Hepatocyte (in vitro differentiated cells): ENCODE results near the gene PAXX. TPM values are rescaled to one million over a fixed set of nuclear protein-coding genes. Genes with fewer than 3 reads are reported as not detected.

Experiments
- DNase-seq: peaks from one replicate; pipeline ENCODE4 v3.0.0-alpha.2; 2016; ENCODE audit warnings: low spot score
- H2AFZ ChIP-seq: fragments of 200-600 bp; sonication (generic); 2 replicates; pipeline ENCODE4 v1.6.0; 2016; ENCODE audit warnings: antibody characterized with exemption, mild to moderate bottlenecking
- H3K27ac ChIP-seq: fragments of 200-600 bp; sonication (generic); 2 replicates; pipeline ENCODE4 v1.5.1; 2016; ENCODE audit warnings: mild to moderate bottlenecking
- H3K27me3 ChIP-seq: fragments of 200-600 bp; sonication (generic); 2 replicates; pipeline ENCODE4 v1.6.1; 2016
- H3K36me3 ChIP-seq: fragments of 200-600 bp; sonication (generic); replicated peaks from 2 replicates; pipeline ENCODE4 v1.5.1; 2016; ENCODE audit warnings: low read depth; ENCODE audit not compliant: insufficient read depth
- H3K4me1 ChIP-seq: fragments of 200-600 bp; sonication (generic); 2 replicates; pipeline ENCODE4 v1.5.1; 2016; ENCODE audit warnings: mild to moderate bottlenecking, moderate library complexity; ENCODE audit not compliant: insufficient read depth
- H3K4me2 ChIP-seq: fragments of 200-600 bp; sonication (generic); 2 replicates; pipeline ENCODE4 v1.6.0; 2016
- H3K4me3 ChIP-seq: fragments of 200-600 bp; sonication (generic); 2 replicates; pipeline ENCODE4 v1.5.1; 2016; ENCODE audit warnings: mild to moderate bottlenecking
- H3K79me2 ChIP-seq: fragments of 200-600 bp; sonication (generic); 2 replicates; pipeline ENCODE4 v1.6.0; 2017; ENCODE audit warnings: mild to moderate bottlenecking
- H3K9me2 ChIP-seq: fragments of 200-600 bp; sonication (generic); replicated peaks from 2 replicates; pipeline ENCODE4 v1.6.0; 2017; ENCODE audit warnings: mild to moderate bottlenecking; ENCODE audit not compliant: insufficient read depth
- H3K9me3 ChIP-seq: fragments of 200-600 bp; sonication (generic); 2 replicates; pipeline ENCODE4 v1.5.1; 2016; ENCODE audit warnings: low read depth, mild to moderate bottlenecking
- H4K20me1 ChIP-seq: fragments of 200-600 bp; sonication (generic); 2 replicates; pipeline ENCODE4 v1.6.0; 2016; ENCODE audit warnings: mild to moderate bottlenecking; ENCODE audit not compliant: insufficient read depth, poor library complexity, severe bottlenecking
- CTCF ChIP-seq: fragments of 200-600 bp; sonication (generic); IDR thresholded peaks from 2 replicates; pipeline ENCODE4 v1.5.1; 2016; ENCODE audit warnings: antibody characterized with exemption, mild to moderate bottlenecking; ENCODE audit not compliant: poor library complexity
- EZH2 ChIP-seq: fragments of 200-600 bp; sonication (generic); IDR thresholded peaks from 2 replicates; pipeline ENCODE4 v1.6.1; 2016; ENCODE audit warnings: antibody characterized with exemption, mild to moderate bottlenecking, borderline replicate concordance
- EZH2phosphoT487 ChIP-seq: fragments of 200-600 bp; sonication (generic); IDR thresholded peaks from one replicate; pipeline ENCODE4 v1.6.1; 2018; ENCODE audit warnings: antibody characterized with exemption, mild to moderate bottlenecking, low read depth, moderate library complexity; ENCODE audit not compliant: unreplicated experiment, severe bottlenecking
- WGBS: methylation state at CpG from one replicate; pipeline ENCODE4 v1.1.6; 2016; ENCODE audit warnings: low lambda C conversion rate; ENCODE audit errors: missing lambda C conversion rate; 5-methylcytosine and 5-hydroxymethylcytosine counted together
- polyA plus RNA-seq: library from polyadenylated mRNA; unstranded; fragments of >200 nt; fragmentation: Nextera tagmentation; extraction: Ambion mirVana; gene quantifications from 2 replicates; pipeline ENCODE4 v1.2.1, GENCODE V29; 2016
- total RNA-seq: library from RNA; depleted of rRNA; stranded (reverse); fragments of >200 nt; gene quantifications from 2 replicates; pipeline ENCODE4 v1.2.3, GENCODE V29; 2014

Gene PAXX
- total and polyA plus RNA-seq, 2 experiments from 2014 or later, result 39.5 to 89.5 TPM

DNA sequence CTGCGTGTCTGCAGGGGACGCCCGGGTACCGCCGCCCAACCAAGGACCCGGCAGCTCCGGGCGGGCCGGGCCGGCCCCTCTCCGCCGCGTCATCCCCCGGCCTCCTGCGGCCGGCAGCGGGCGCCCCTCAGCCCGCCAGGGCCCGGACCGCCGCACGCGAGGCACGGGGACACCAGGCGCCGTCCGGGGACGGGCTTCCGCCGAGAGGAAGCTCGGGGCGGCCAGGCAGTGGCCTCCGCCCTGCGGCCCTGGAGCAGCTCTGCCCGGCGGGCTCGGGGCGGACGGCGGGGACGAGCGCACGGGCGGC lies 48.1 kb upstream of the PAXX start:
- TF ChIP-seq CTCF (peak; percentile 9), EZH2phosphoT487 (no peak)
- Histone ChIP-seq H3K4me2 (peak overlapping the region; percentile 98), H3K4me1 (peaks cover 17% of the 10 kb centered on the region), H3K9me2 (no peaks in the 10 kb centered on the region), H4K20me1 (peaks cover 4% of the 10 kb centered on the region), H3K4me3 (peak overlapping the region; percentile 80), H3K9me3 (no peaks in the 10 kb centered on the region), H3K36me3 (no peaks in the 10 kb centered on the region), H3K27ac (peak overlapping the region; percentile 95), H3K27me3 (no peaks in the 10 kb centered on the region), H2AFZ (peak overlapping the region; percentile 41), H3K79me2 (peaks cover 24% of the 10 kb centered on the region)
- peak; percentile 86 for DNase-seq
- WGBS, result 2% methylated on average over 11 of the region's 45 CpGs

DNA sequence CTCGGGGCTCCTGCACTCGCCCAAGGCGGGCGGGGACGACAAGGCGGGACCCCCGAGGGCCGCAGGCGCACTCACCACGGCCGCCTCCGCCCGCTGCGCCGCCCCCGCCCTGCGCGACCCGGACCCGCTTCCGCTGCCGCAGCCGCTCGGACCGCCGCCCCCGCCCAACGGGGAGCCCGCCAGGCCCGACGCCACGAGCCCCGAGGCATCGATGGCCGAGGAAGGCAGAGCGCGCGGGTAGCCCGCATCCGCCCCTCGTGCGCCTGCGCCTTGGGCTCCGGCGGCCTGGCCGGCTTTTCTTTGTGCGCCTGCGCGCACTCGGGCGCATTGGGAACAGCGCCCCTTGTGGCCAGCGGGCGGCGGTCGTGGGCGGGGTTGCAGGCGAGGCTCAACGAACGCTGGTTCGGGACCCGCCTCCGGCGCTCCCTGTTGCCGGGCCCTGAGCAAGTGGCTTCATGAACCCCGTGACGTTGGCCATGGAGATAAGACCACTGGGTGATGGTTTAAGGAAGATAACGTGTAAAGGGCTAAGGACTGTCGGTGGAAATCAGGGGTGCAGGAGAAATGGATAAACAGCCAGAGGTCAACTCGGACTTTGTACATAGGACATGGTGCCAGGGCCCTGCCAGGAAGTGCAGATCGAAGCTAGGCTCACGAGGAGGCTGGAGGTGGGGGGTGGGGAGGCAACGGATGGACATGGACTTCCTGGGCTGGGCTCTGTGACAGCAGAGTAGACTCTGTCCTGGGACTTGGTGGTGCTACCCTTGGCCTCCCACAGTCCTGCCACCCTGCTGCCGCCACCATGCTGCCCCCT lies 47.5 kb upstream of the PAXX start, which contains the start of the genes C8G and FBXW5:
Gene C8G (plus strand): TSS at position 725 of the 814 bp plus-strand sequence. CDS start 78 bp downstream, at position 803.
Gene FBXW5 (minus strand): TSS at position 220 of the 814 bp plus-strand sequence. CDS start 655 bp downstream, outside the sequence.
- Histone ChIP-seq H3K4me3 (peak within 1 kb of the TSS; percentile 80), H4K20me1 (peaks cover 4% of the 10 kb centered on the region), H3K36me3 (no peaks in the 10 kb centered on the region), H3K9me2 (no peaks in the 10 kb centered on the region), H3K4me2 (peak within 1 kb of the TSS; percentile 98), H3K27me3 (no peaks in the 10 kb centered on the region), H3K9me3 (no peaks in the 10 kb centered on the region), H3K4me1 (peaks cover 20% of the 10 kb centered on the region), H3K27ac (peak within 1 kb of the TSS; percentile 95), H2AFZ (peak within 1 kb of the TSS; percentile 41), H3K79me2 (peaks cover 24% of the 10 kb centered on the region)
- peak; percentile 98 for DNase-seq
- TF ChIP-seq EZH2phosphoT487 (no peak), EZH2 (no peak), CTCF (peak; percentile 100)
- WGBS, result 13% methylated on average over 39 of the region's 74 CpGs

DNA sequence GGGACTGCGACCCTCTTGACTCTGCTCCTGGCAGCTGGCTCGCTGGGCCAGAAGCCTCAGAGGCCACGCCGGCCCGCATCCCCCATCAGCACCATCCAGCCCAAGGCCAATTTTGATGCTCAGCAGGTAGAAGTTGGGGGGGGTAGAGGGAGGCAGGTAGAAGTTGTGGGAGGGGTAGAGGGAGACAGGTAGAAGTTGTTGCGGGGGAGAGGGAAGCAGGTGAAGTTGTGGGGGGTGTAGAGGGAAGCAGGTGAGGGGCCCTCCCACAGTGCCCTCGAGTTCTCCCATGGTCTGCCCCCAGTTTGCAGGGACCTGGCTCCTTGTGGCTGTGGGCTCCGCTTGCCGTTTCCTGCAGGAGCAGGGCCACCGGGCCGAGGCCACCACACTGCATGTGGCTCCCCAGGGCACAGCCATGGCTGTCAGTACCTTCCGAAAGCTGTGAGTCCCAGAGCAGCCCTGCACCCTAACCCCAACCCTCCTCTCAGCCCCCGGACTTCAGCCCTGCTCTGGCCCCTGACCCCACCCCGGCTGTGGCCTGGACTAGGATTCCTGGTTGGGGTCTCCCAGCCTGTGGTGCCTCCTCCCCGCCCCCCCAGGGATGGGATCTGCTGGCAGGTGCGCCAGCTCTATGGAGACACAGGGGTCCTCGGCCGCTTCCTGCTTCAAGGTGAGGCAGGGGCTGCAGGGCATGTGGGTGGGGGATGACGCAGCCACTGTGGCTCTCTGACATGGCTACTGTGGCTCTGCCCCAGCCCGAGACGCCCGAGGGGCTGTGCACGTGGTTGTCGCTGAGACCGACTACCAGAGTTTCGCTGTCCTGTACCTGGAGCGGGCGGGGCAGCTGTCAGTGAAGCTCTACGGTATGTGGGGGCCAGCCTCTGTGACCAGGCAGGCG lies 46.6 kb upstream of the PAXX start:
- no peak for DNase-seq
- Histone ChIP-seq H3K4me1 (peaks cover 20% of the 10 kb centered on the region), H3K27ac (peak overlapping the region; percentile 75)

More for the DNA sequence above, 46.6 kb upstream of the PAXX start:
- Histone ChIP-seq H2AFZ (no peak overlapping the region), H3K9me3 (no peaks in the 10 kb centered on the region), H3K36me3 (no peaks in the 10 kb centered on the region), H3K79me2 (peaks cover 24% of the 10 kb centered on the region), H3K4me2 (no peak overlapping the region), H3K27me3 (no peaks in the 10 kb centered on the region), H3K9me2 (no peaks in the 10 kb centered on the region), H4K20me1 (peaks cover 4% of the 10 kb centered on the region), H3K4me3 (no peak overlapping the region)
- WGBS, result 90% methylated on average over 22 of the region's 30 CpGs
- TF ChIP-seq EZH2, result no peak
- no peak for TF ChIP-seq EZH2phosphoT487
- TF ChIP-seq CTCF, result no peak
